H1 (cell line): ENCODE data around the gene RIMS1. TPM values are rescaled to one million over a fixed set of nuclear protein-coding genes. Genes with fewer than 3 reads are reported as not detected.

Source experiments
- CTCF ChIA-PET: fragments of 300-600 bp; sonication (Branson Sonifier 250); formaldehyde crosslinking; loops from one replicate; lab custom pipeline; 2021; ENCODE audit not compliant: partially characterized antibody; lab: Charles Lee
- POLR2A ChIA-PET: fragments of 300-600 bp; sonication (Branson Sonifier 250); formaldehyde crosslinking; loops from one replicate; lab custom pipeline; 2021; ENCODE audit warnings: inconsistent platforms; ENCODE audit not compliant: partially characterized antibody; lab: Charles Lee
- DNase-seq, 2 experiments: peaks; one replicate each; pipeline versions ENCODE4 v3.0.0 to v3.0.0-alpha.2; 2010 to 2022; ENCODE audit warnings: low spot score in 2 of 2, low read depth in 1 of 2, mixed read lengths in 1 of 2
- FAIRE-seq: peaks from 2 replicates; lab custom pipeline; 2011; peaks lifted over from hg19 to GRCh38; lab: Jason Lieb, UNC
- H2AFZ ChIP-seq: 2 replicates; pipeline ENCODE4 v1.8.1; 2012; ENCODE audit warnings: low read length, inconsistent platforms
- H2AK5ac ChIP-seq: 2 replicates; pipeline ENCODE4 v1.6.1; 2013; ENCODE audit warnings: low read depth, low read length
- H2BK120ac ChIP-seq: replicated peaks from 2 replicates; pipeline ENCODE3; 2013; ENCODE audit warnings: low read depth, low read length, inconsistent platforms
- H2BK12ac ChIP-seq: 2 replicates; pipeline ENCODE4 v1.6.1; 2013; ENCODE audit warnings: low read depth, low read length
- H2BK15ac ChIP-seq: 2 replicates; pipeline ENCODE4 v1.6.1; 2013; ENCODE audit warnings: low read length
- H2BK20ac ChIP-seq: 2 replicates; pipeline ENCODE4 v1.6.1; 2013; ENCODE audit warnings: low read length
- H2BK5ac ChIP-seq: 2 replicates; pipeline ENCODE4 v1.6.1; 2013; ENCODE audit warnings: low read depth, low read length
- H3K14ac ChIP-seq: 2 replicates; pipeline ENCODE4 v1.6.1; 2013; ENCODE audit warnings: inconsistent platforms; ENCODE audit not compliant: insufficient read length
- H3K18ac ChIP-seq: 2 replicates; pipeline ENCODE4 v1.6.1; 2013; ENCODE audit warnings: low read length; ENCODE audit errors: extremely low read depth
- H3K23ac ChIP-seq: 2 replicates; pipeline ENCODE4 v1.6.1; 2013; ENCODE audit warnings: inconsistent platforms; ENCODE audit not compliant: insufficient read length
- H3K23me2 ChIP-seq: 2 replicates; pipeline ENCODE4 v1.6.1; 2013; ENCODE audit warnings: low read depth, low read length
- H3K27ac ChIP-seq: 2 replicates; pipeline ENCODE4 v1.6.1; 2011; ENCODE audit warnings: low read depth, low read length, inconsistent platforms
- H3K27me3 ChIP-seq, 4 experiments: replicated peaks in 1 of 4; 1 replicate in 1 of 4; 2 replicates in 3 of 4; pipeline versions ENCODE4 v1.6.1 to v1.8.1; 2011 to 2013; ENCODE audit warnings: low read length in 3 of 4, mild to moderate bottlenecking in 3 of 4, inconsistent platforms in 2 of 4, mixed read lengths in 2 of 4, moderate library complexity in 1 of 4; ENCODE audit not compliant: control insufficient read depth in 3 of 4, insufficient read depth in 3 of 4; ENCODE audit errors: extremely low read depth in 1 of 4
- H3K36me3 ChIP-seq, 4 experiments: 2 replicates each; pipeline versions ENCODE4 v1.6.1 to v1.8.1; 2011 to 2013; ENCODE audit warnings: mild to moderate bottlenecking in 4 of 4, low read length in 3 of 4, moderate library complexity in 2 of 4, control low read depth in 1 of 4, inconsistent platforms in 1 of 4; ENCODE audit not compliant: insufficient read depth in 4 of 4, control insufficient read depth in 2 of 4
- H3K4ac ChIP-seq: replicated peaks from 2 replicates; pipeline ENCODE3; 2013; ENCODE audit warnings: low read length, low read depth, mixed read lengths, inconsistent platforms; ENCODE audit not compliant: insufficient read length
- H3K4me1 ChIP-seq, 4 experiments: replicated peaks in 1 of 4; 1 replicate in 1 of 4; 2 replicates in 3 of 4; pipeline versions ENCODE4 v1.6.1 to v1.8.1; 2011 to 2013; ENCODE audit warnings: low read length in 3 of 4, inconsistent platforms in 2 of 4, mixed read lengths in 1 of 4; ENCODE audit not compliant: insufficient read depth in 4 of 4, control insufficient read depth in 3 of 4
- H3K4me2 ChIP-seq, 2 experiments: 2 replicates each; pipeline versions ENCODE4 v1.6.1 to v1.8.1; 2011 to 2013; ENCODE audit warnings: low read depth in 2 of 2, low read length in 2 of 2, control low read depth in 1 of 2, inconsistent platforms in 1 of 2, mild to moderate bottlenecking in 1 of 2; ENCODE audit not compliant: insufficient read depth in 1 of 2
- H3K4me3 ChIP-seq, 4 experiments: fragments of 200-600, 300-600 bp in 1 of 4; sonication (generic), shearing (Covaris generic), sonication (Bioruptor Twin) in 1 of 4; 2 replicates each; pipeline versions ENCODE4 v1.5.1 to v1.8.1; 2011 to 2016; ENCODE audit warnings: low read length in 4 of 4, low read depth in 3 of 4, control low read depth in 2 of 4, inconsistent platforms in 2 of 4, mild to moderate bottlenecking in 2 of 4, mixed read lengths in 1 of 4, moderate library complexity in 1 of 4; ENCODE audit not compliant: insufficient read depth in 2 of 4; ENCODE audit errors: extremely low read depth in 1 of 4
- H3K56ac ChIP-seq: replicated peaks from 2 replicates; pipeline ENCODE3; 2013; ENCODE audit warnings: low read depth, mild to moderate bottlenecking, mixed read lengths, low read length, inconsistent platforms; ENCODE audit not compliant: insufficient read length
- H3K79me1 ChIP-seq: 2 replicates; pipeline ENCODE4 v1.6.1; 2013; ENCODE audit warnings: low read depth, low read length, control low read depth
- H3K79me2 ChIP-seq, 2 experiments: 2 replicates each; pipeline versions ENCODE4 v1.6.1 to v1.8.1; 2012 to 2013; ENCODE audit warnings: low read length in 2 of 2, mild to moderate bottlenecking in 2 of 2, inconsistent platforms in 1 of 2; ENCODE audit not compliant: insufficient read depth in 2 of 2, control insufficient read depth in 1 of 2
- H3K9ac ChIP-seq, 4 experiments: replicated peaks in 1 of 4; 1 replicate in 1 of 4; 2 replicates in 3 of 4; pipeline versions ENCODE4 v1.6.1 to v1.8.1; 2011 to 2013; ENCODE audit warnings: low read depth in 3 of 4, low read length in 3 of 4, control low read depth in 2 of 4, mild to moderate bottlenecking in 2 of 4, moderate library complexity in 2 of 4, inconsistent platforms in 1 of 4; ENCODE audit errors: extremely low read depth in 1 of 4
- H3K9me3 ChIP-seq, 2 experiments: 2 replicates each; pipeline versions ENCODE4 v1.6.1 to v1.8.1; 2012 to 2013; ENCODE audit warnings: mild to moderate bottlenecking in 2 of 2, moderate library complexity in 2 of 2, control low read depth in 1 of 2, inconsistent platforms in 1 of 2, low read depth in 1 of 2, low read length in 1 of 2, mixed read lengths in 1 of 2; ENCODE audit not compliant: insufficient read depth in 2 of 2
- H4K20me1 ChIP-seq, 2 experiments: replicated peaks in 1 of 2; 2 replicates each; pipeline versions ENCODE3 to v1.8.1; 2011 to 2013; ENCODE audit warnings: inconsistent platforms in 2 of 2, low read length in 2 of 2, mild to moderate bottlenecking in 1 of 2; ENCODE audit not compliant: insufficient read depth in 2 of 2, control insufficient read depth in 1 of 2
- H4K5ac ChIP-seq: 2 replicates; pipeline ENCODE4 v1.6.1; 2013; ENCODE audit warnings: low read length, low read depth, mixed read lengths, inconsistent platforms; ENCODE audit not compliant: insufficient read length
- H4K8ac ChIP-seq: 2 replicates; pipeline ENCODE4 v1.8.0; 2013; ENCODE audit warnings: mild to moderate bottlenecking, moderate library complexity, low read length, inconsistent platforms; ENCODE audit not compliant: insufficient read depth; ENCODE audit errors: extremely low read depth
- H4K91ac ChIP-seq: replicated peaks from 2 replicates; pipeline ENCODE3; 2013; ENCODE audit warnings: low read length, mixed read lengths, inconsistent platforms; ENCODE audit not compliant: insufficient read length
- CREB1 ChIP-seq: IDR thresholded peaks from 2 replicates; pipeline ENCODE4 v1.6.1; 2012; ENCODE audit warnings: inconsistent platforms
- RAD21 ChIP-seq, 2 experiments: IDR thresholded peaks in 1 of 2; conservative IDR thresholded peaks in 1 of 2; 2 replicates each; pipeline ENCODE4 v1.6.1; 2011; ENCODE audit warnings: low read depth in 2 of 2, low read length in 2 of 2, improper control_type of control experiment in 1 of 2, inconsistent platforms in 1 of 2, mild to moderate bottlenecking in 1 of 2, moderate library complexity in 1 of 2
- WGBS, 2 experiments: shearing (Covaris generic) in 1 of 2; methylation state at CpG; one replicate each; pipeline versions ENCODE4 v1.1.6 to v1.1.7; 2013 to 2015; ENCODE audit warnings: low lambda C conversion rate in 2 of 2, mixed read lengths in 2 of 2, inconsistent platforms in 1 of 2, low coverage in 1 of 2, missing lambda C conversion rate in 1 of 2; ENCODE audit not compliant: insufficient replicate concordance in 2 of 2, insufficient coverage in 1 of 2, insufficient read length in 1 of 2; ENCODE audit errors: extremely low coverage in 1 of 2, missing lambda C conversion rate in 1 of 2; 5-methylcytosine and 5-hydroxymethylcytosine counted together
- polyA plus RNA-seq, 7 experiments: library from polyadenylated mRNA; depleted of rRNA in 3 of 7; stranded (reverse) in 5 of 7; unstranded in 2 of 7; fragments of >200 nt in 5 of 7; fragments of 200-250 nt in 2 of 7; gene quantifications; 1 replicate in 5 of 7; 2 replicates in 1 of 7; 4 replicates in 1 of 7; pipeline versions ENCODE4 v1.2.1 to v1.2.3, GENCODE V29; 2011 to 2013; ENCODE audit warnings: missing spikeins in 2 of 7, mixed read lengths in 2 of 7
- total RNA-seq: library from RNA; stranded (reverse); fragmentation: NEBNext Ultra II Directional; extraction: Animal tissue kit (Norgen Biotek cat#: 25700); gene quantifications from 2 replicates; pipeline ENCODE4 v1.2.1, GENCODE V29; 2021

RIMS1 gene
- total and polyA plus RNA-seq, 2 of the 8 experiments (the other 6 are each of a cell fraction or from before 2014, with no cell fraction given), result 0.63 to 2.3 TPM

DNA sequence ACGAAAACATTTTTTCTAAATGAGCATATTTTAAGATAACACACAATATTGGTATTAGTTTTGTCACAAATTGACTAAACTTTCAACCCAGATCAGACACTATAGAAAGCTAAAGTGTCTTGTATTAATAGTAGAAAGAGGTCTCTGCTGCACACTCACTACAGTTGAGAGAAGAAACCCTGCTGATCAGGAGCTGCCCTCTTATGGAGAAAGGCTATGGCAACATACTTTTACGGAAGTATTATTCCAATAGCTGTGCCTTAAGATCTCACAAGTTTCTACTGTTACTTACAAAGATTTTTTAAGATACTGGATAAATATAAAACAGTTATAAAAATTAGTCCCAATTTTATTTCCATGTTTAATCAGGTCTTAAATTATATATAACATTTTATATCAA, 155.7 kb downstream of the RIMS1 start:
- Histone ChIP-seq H3K36me3 (no peaks in the 10 kb centered on the region), H3K14ac (no peak overlapping the region), H3K9me3 (no peaks in the 10 kb centered on the region), H3K79me1 (no peaks in the 10 kb centered on the region), H4K91ac (no peak overlapping the region), H3K27ac (no peak overlapping the region), H3K4me1 (peaks cover 0 to 3% (median 0%) of the 10 kb centered on the region in 4 experiments; a peak in 2 of 7 replicates), H4K8ac (no peak overlapping the region), H4K20me1 (no peaks in the 10 kb centered on the region), H3K56ac (no peak overlapping the region), H3K4me2 (no peak overlapping the region), H3K4me3 (no peak overlapping the region), H4K5ac (no peak overlapping the region), H2BK12ac (no peak overlapping the region), H3K23ac (no peak overlapping the region), H3K27me3 (no peaks in the 10 kb centered on the region), H2BK5ac (no peak overlapping the region), H2BK20ac (no peak overlapping the region), H3K79me2 (no peaks in the 10 kb centered on the region), H2BK15ac (no peak overlapping the region), H2AFZ (no peak overlapping the region), H3K23me2 (no peaks in the 10 kb centered on the region; the same call in 1 of the 2 replicates), H3K4ac (no peak overlapping the region), H2BK120ac (no peak overlapping the region), H3K9ac (no peak overlapping the region), H3K18ac (no peak overlapping the region), H2AK5ac (no peak overlapping the region)
- TF ChIP-seq RAD21 (IDR thresholded peaks at IDR 0.05 in 1 of 2, conservative IDR thresholded peaks at IDR 0.05 in 1 of 2; ENCODE audit: low read depth in 2 of 2, low read length in 2 of 2) (peak; percentile 33 to 54), CREB1 (no peak)
- CTCF ChIA-PET, result interaction anchor here (0.8 kb wide), 1 partner anchor 530 kb away, joined by 3 read pairs; no protein-coding TSS in a partner anchor
- no peak for DNase-seq
- FAIRE-seq, result no peak
- POLR2A ChIA-PET, result no interaction called here
- 81% methylated on average over 2 of the region's 2 CpGs; no CpG with 5 or more reads in 1 of the 2 experiments for WGBS, 2 experiments
